Panc1 (cell line): ENCODE data around the gene CACNA1A.

Source experiments
- POLR2AphosphoS5 ChIP-seq: IDR thresholded peaks from 2 replicates; pipeline ENCODE4 v1.6.1; 2012; ENCODE audit warnings: mild to moderate bottlenecking, low read depth, low read length, moderate library complexity
- REST ChIP-seq, 2 experiments: IDR thresholded peaks; 2 replicates each; pipeline ENCODE4 v1.6.1; 2011 to 2012; ENCODE audit warnings: low read depth in 2 of 2, control low read depth in 1 of 2, low read length in 1 of 2, mild to moderate bottlenecking in 1 of 2, moderate library complexity in 1 of 2; ENCODE audit not compliant: insufficient read depth in 1 of 2
- TCF7L2 ChIP-seq: IDR thresholded peaks from 2 replicates; pipeline ENCODE4 v1.6.1; 2011; ENCODE audit warnings: mild to moderate bottlenecking, low read depth, low read length, inconsistent platforms
- TF ChIP-seq, protein P1 (sequence below): fragments of 450-650 bp; IDR thresholded peaks from 2 replicates; pipeline ENCODE4 v1.5.1; 2017; ENCODE audit warnings: mild to moderate bottlenecking

- TF ChIP-seq, protein P1, sequence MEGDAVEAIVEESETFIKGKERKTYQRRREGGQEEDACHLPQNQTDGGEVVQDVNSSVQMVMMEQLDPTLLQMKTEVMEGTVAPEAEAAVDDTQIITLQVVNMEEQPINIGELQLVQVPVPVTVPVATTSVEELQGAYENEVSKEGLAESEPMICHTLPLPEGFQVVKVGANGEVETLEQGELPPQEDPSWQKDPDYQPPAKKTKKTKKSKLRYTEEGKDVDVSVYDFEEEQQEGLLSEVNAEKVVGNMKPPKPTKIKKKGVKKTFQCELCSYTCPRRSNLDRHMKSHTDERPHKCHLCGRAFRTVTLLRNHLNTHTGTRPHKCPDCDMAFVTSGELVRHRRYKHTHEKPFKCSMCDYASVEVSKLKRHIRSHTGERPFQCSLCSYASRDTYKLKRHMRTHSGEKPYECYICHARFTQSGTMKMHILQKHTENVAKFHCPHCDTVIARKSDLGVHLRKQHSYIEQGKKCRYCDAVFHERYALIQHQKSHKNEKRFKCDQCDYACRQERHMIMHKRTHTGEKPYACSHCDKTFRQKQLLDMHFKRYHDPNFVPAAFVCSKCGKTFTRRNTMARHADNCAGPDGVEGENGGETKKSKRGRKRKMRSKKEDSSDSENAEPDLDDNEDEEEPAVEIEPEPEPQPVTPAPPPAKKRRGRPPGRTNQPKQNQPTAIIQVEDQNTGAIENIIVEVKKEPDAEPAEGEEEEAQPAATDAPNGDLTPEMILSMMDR: no peak
- TF ChIP-seq REST (IDR thresholded peaks at IDR 0.05; ENCODE audit: insufficient read depth in 1 of 2, low read depth in 2 of 2, low read length in 1 of 2) (no peak), TCF7L2 (no peak), POLR2AphosphoS5 (no peak)
These were observed 297.4 kb downstream of the CACNA1A start for GRCh38 chr19:13208672-13209483.
